Mesothelial cell of epicardium (in vitro differentiated cells): Measurements from ENCODE around the gene CARD10. TPM values are rescaled to one million over a fixed set of nuclear protein-coding genes. Genes with fewer than 3 reads are reported as not detected.
"Not testable (repeated sequence)": the region's sequence is repeated elsewhere in the genome, so short reads cannot be mapped to it uniquely, and the experiment has no call there.

Experiments used
- DNase-seq, 2 experiments: peaks; one replicate each; pipeline ENCODE4 v3.0.0; 2021; ENCODE audit warnings: low spot score in 2 of 2; ENCODE audit not compliant: unreplicated experiment in 2 of 2
- H3K27ac Mint-ChIP-seq: 2 replicates; pipeline ENCODE4 v1.8.0; 2021; ENCODE audit warnings: mixed read lengths
- H3K27me3 Mint-ChIP-seq: 2 replicates; pipeline ENCODE4 v1.8.0; 2021; ENCODE audit warnings: low read depth, mixed read lengths
- H3K36me3 Mint-ChIP-seq: 2 replicates; pipeline ENCODE4 v1.8.0; 2021; ENCODE audit warnings: mixed read lengths
- H3K4me1 Mint-ChIP-seq: 2 replicates; pipeline ENCODE4 v1.8.0; 2021; ENCODE audit warnings: mixed read lengths
- H3K4me3 Mint-ChIP-seq: 2 replicates; pipeline ENCODE4 v1.8.0; 2021; ENCODE audit warnings: mild to moderate bottlenecking, moderate library complexity, mixed read lengths
- H3K9me3 Mint-ChIP-seq: 2 replicates; pipeline ENCODE4 v1.8.0; 2021; ENCODE audit warnings: mixed read lengths
- CTCF ChIP-seq: fragments of 200-600 bp; sonication (generic); IDR thresholded peaks from one replicate; pipeline ENCODE4 v1.5.0; 2021; ENCODE audit warnings: antibody characterized with exemption; ENCODE audit not compliant: unreplicated experiment
- total RNA-seq: library from RNA; stranded (reverse); gene quantifications from 3 replicates; pipeline ENCODE4 v1.2.1, GENCODE V29; 2021

Gene CARD10
- total RNA-seq, 1 donor from 2014 or later: 13.6 TPM

DNA sequence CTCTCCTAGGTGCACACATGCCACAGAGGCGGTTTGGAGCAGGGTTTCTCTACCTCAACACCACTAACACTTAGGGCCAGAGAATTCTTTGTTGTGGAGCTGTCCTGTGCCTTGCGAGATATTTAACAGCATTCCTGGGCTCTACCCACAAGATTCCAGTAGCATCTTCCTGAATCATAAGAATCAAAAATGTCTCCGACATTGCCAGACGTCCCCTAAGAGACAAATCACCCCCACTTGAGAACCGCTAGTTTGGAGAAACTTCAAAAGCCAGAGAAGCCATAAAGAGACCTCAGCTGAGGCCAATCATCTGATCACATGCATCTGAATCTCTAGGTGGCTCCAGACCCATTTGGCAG is 49.1 kb downstream of the CARD10 start:
- Mint-ChIP-seq H3K36me3 (no peaks in the 10 kb centered on the region), H3K27ac (no peak overlapping the region), H3K9me3 (no peaks in the 10 kb centered on the region), H3K27me3 (peaks cover 60% of the 10 kb centered on the region), H3K4me1 (no peaks in the 10 kb centered on the region), H3K4me3 (no peak overlapping the region)
- TF ChIP-seq CTCF: no peak
- DNase-seq: no peak

DNA sequence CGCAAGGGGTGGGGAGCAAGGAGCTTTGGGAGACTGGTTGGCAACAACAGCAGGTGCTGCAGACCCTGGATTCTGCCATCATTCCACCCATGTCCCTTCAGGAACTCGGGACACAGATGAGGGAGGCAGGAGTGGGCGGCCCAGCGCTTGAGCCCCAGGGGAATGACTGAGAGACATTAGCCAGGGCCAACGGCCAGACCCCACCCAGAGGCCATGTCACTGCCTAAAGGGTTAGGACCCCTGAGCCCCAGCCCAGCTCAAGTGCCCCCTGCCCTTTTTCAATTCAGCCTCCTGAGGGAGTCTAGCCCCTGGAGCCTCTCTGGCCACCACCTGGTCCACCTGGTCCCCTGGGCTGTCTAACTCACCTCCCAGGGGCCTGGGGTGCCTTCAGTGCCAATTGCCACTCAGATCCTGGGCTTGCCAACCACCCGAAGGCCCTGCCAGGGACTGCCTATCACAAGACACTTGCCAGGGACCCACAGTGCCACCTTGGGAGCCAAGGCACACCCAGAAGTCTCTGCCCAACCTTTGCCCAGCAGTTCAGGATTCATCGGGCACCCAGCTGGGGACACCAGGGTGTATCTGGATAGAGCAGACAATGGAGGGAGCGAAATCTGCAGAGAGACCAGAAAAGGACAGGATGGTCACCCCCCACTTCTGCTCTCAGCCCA is 49.7 kb downstream of the CARD10 start:
- H3K27ac Mint-ChIP-seq: no peak overlapping the region
- no peak overlapping the region for H3K4me3 Mint-ChIP-seq
- TF ChIP-seq CTCF: no peak
- no peaks in the 10 kb centered on the region for H3K36me3 Mint-ChIP-seq
- no peak for DNase-seq
- H3K27me3 Mint-ChIP-seq: peaks cover 55% of the 10 kb centered on the region
- no peaks in the 10 kb centered on the region for H3K9me3 Mint-ChIP-seq
- H3K4me1 Mint-ChIP-seq: no peaks in the 10 kb centered on the region

DNA sequence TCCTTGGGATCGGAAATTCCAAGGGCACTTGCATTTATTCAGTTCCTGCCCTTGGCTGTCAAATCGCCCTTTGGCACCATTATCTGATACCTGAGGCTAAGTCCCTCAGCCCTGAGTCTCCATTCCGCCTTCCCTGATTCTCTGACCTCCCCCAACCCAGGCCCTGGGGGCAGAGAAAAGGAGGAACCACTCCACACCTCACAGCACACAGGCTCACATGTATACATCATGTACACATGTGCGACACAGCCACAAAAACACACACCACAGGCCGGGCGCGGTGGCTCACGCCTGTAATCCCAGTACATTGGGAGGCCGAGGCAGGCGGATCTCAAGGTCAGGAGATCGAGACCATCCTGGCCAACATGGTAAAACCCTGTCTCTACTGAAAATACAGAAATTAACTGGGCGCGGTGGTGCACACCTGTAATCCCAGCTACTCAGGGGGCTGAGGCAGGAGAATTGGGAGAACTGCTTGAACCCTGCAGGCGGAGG is 51.0 kb downstream of the CARD10 start:
- peaks cover 45% of the 10 kb centered on the region for H3K27me3 Mint-ChIP-seq
- H3K36me3 Mint-ChIP-seq, H3K9me3 Mint-ChIP-seq, DNase-seq, H3K4me3 Mint-ChIP-seq, H3K27ac Mint-ChIP-seq, H3K4me1 Mint-ChIP-seq: not testable (repeated sequence)

GRCh38 chr22:37467391-37467955 is 51.7 kb downstream of the CARD10 start:
- Mint-ChIP-seq H3K36me3 (no peaks in the 10 kb centered on the region), H3K27ac (no peak overlapping the region), H3K27me3 (peaks cover 44% of the 10 kb centered on the region), H3K4me1 (no peaks in the 10 kb centered on the region), H3K9me3 (no peaks in the 10 kb centered on the region), H3K4me3 (no peak overlapping the region)
- TF ChIP-seq CTCF: no peak
- DNase-seq: no peak

DNA sequence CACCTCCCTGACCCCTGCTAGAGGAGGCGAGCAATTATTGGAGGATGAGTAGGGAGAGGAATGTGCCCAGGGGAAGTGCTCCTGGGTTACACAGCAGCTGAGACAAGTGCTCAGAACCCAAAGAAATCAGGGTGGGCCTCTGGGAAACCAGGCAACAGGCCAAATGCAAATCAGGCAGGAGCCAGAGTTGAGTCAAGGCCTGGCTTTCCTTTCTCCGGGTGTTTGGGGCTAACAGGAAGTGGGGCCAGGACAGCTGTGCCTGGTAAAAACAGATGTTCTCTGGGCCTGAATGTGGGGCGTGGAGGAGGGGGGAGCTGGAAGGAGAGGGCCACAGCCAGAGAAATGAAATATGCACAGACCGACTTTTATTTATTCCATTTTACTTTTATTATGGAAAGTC is 55.0 kb downstream of the CARD10 start:
- H3K9me3 Mint-ChIP-seq: no peaks in the 10 kb centered on the region
- H3K27me3 Mint-ChIP-seq: peaks cover 43% of the 10 kb centered on the region
- H3K4me3 Mint-ChIP-seq: no peak overlapping the region
- H3K36me3 Mint-ChIP-seq: no peaks in the 10 kb centered on the region
- TF ChIP-seq CTCF: no peak
- no peaks in the 10 kb centered on the region for H3K4me1 Mint-ChIP-seq
- DNase-seq: no peak
- H3K27ac Mint-ChIP-seq: no peak overlapping the region

DNA sequence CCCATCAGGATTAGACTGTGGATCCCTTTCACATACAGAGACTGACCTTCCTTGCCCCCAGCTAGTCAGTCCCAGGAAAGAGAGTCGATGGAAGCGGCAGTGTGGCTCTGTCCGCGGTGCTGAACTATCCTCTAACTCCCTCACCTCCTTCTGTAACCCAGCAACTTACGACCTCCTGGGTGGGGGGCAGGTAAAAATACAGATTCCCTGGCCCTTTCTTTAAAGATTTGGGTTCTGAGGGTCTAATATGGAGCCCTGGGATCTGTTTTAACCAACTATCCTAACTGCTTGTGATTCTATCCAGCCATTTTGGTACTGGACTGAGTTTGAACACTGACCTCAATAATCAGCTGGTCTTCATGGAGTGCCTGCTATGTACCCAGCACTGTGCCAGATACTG is 56.2 kb downstream of the CARD10 start:
- H3K27ac Mint-ChIP-seq: no peak overlapping the region
- no peaks in the 10 kb centered on the region for H3K4me1 Mint-ChIP-seq
- H3K9me3 Mint-ChIP-seq: no peaks in the 10 kb centered on the region
- H3K4me3 Mint-ChIP-seq: no peak overlapping the region
- DNase-seq: peak in 1 of 2 experiments; percentile 68
- no peaks in the 10 kb centered on the region for H3K36me3 Mint-ChIP-seq
- no peak for TF ChIP-seq CTCF
- peaks cover 46% of the 10 kb centered on the region for H3K27me3 Mint-ChIP-seq
